Activated CD8-positive, alpha-beta memory T cell treated with anti-CD3 and anti-CD28 coated beads for 1 hour (primary cell): ENCODE results near the gene DDX56.
"Not testable (repeated sequence)": the region's sequence is repeated elsewhere in the genome, so short reads cannot be mapped to it uniquely, and the experiment has no call there.

Experiments used
- DNase-seq, 2 donors: peaks; one replicate each; pipeline ENCODE4 v3.0.0-alpha.2; 2020; ENCODE audit warnings: low read depth in 1 of 2; ENCODE audit errors: extremely low read depth in 1 of 2

Gene DDX56

GRCh38 chr7:44565097-44565794 is 8.5 kb downstream of the DDX56 start:
- peak; percentile 19 to 45 for DNase-seq

- no peak for DNase-seq
Measured at GRCh38 chr7:44564606-44565005, 9.1 kb downstream of the DDX56 start.

GRCh38 chr7:44563171-44563679 is 10.5 kb downstream of the DDX56 start:
- DNase-seq: no peak

DNA sequence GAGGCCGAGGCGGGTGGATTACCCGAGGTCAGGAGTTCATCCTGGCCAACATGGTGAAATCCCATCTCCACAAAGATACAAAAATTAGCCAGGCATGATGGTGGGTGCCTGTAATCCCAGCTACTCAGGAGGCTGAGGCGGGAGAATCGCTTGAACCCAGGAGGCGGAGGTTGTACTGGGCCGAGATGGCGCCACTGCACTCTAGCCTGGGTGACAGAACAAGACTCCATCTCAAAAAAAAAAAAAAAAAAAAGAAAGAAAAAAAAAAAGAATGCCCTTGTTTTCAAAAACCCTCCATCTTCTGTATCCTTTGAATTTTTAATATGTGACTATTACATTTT is 11.1 kb downstream of the DDX56 start:
- not testable (repeated sequence) for DNase-seq

DNA sequence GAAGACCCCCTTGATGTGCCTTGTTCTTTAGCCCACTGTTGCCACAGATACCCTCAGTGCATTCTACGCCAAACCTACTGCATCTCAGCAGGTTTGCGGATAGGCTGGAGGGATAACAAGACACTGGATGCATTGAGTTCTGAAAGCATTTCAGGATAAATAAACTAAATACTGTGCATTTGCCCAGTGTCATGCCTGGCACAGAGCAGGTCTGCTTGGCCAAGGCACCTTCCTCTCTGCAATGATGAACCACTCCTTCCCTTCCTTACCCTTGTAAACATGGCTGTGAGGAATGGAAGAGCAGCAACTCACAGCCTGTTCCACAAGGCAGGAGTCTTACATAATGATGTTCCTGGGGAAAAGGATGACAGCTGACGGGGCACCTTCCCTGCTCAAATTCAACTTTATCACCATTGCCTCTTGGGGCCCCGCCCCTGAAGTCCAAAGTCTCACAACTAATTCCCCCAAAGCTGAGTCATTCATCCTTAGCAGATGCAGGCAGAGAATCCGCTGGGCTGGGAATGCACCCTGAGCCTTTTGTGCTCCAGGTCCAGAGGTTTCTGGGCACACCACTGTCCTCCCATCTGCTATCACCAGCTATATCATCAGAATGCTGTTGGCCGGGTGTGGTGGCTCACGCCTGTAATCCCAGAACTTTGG is 11.6 kb downstream of the DDX56 start:
- no peak for DNase-seq

DNA sequence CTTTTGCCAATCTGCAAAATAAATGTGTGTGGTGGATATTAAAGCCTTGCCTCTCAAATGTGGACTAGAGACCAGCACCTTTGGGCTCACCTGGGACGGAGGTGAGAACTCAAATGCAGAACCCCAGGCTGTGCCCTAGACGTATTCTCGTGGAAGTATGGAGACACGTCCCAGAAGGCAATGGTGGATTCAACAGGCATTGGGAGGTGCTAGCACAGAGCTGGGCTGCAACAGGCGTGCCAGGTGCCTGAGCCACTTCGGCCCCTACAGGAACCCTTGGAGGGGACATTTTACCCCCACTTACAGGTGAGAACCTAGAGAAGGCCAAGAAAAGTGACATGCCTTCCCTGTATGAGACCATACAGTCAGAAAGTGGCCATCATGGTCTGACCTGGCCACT is 12.2 kb downstream of the DDX56 start:
- no peak for DNase-seq

DNA sequence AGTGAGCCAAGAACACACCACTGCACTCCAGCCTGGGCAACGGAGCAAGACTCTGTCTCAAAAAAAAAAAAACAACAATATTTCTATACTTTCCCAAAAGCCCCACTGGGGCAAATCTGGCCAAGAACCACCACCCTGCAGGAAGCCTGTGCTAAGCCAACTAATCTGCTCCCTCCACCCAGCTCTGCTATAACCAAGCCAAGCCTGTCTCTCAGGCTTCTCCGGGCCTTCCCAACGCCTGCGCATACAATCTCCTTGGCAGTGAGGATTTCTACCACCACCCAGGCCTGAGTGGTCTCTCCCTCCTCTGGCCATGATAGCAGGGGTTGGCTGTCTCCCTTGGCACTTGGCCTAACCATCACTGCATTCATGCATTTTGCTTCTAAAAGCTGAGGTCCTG is 14.2 kb downstream of the DDX56 start:
- no peak for DNase-seq

DNA sequence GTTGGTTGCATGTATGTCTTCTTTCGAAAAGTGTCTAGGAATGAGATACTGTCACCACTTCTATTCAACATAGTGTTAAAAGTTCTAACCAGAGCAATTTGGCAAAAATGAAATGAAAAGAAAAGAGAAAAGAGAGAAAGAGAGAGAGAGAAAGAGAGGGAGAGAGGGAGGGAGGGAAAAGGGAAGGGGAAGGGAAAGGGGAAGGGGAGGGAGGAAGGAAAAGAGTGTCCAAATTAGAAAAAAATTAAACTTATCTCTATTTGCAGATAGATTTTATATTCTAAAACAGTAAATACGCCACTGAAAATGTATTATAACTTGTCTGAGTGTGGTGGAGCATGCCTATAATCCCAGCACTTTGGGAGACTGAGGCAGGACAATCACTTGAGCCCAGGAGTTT is 16.2 kb downstream of the DDX56 start:
- DNase-seq: no peak

GRCh38 chr7:44555350-44555749 is 18.4 kb downstream of the DDX56 start:
- no peak for DNase-seq

DNA sequence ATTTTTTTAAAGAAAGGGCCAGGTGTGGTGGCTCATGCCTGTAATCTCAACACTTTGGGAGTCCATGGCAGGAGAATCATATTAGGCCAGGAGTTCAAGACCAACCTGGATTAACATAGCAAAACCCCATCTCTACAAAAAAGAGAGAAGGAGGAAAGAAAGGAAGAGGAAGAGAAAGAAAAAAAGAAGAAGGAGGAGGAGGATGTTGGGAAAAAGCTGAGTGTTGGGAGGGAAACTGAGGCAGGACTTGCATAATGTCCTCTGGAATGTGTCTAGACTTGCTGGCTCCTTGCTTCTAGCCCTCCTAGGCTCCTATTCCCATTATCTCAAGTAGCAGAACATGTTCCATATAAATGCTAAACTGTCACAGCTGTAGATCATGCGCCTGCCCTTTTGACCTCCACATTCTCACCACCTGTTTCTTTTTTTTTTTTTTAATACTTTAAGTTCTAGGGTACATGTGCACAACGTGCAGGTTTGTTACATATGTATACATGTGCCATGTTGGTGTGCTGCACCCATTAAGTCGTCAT is 21.2 kb downstream of the DDX56 start:
- DNase-seq: not testable (repeated sequence)

DNA sequence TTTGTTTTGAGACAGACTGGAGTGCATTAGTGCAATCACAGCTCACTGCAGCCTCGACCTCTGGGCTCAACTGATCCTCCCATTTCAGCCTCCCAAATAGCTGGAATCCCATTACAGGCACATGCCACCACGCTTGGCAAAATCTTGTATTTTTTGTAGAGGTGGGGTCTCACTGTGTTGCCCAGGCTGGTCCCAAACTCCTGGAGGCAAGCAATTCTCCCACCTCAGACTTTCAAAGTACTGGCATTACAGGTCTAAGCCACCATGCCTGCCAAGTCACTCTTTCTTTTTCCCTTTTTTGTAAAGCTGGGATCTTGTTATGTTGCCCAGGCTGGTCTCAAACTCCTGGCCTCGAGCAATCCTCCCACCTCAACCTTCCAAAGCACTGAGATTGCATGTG is 24.3 kb downstream of the DDX56 start:
- DNase-seq: no peak

- no peak for DNase-seq
Measured at GRCh38 chr7:44548893-44549292, 24.8 kb downstream of the DDX56 start.

DNA sequence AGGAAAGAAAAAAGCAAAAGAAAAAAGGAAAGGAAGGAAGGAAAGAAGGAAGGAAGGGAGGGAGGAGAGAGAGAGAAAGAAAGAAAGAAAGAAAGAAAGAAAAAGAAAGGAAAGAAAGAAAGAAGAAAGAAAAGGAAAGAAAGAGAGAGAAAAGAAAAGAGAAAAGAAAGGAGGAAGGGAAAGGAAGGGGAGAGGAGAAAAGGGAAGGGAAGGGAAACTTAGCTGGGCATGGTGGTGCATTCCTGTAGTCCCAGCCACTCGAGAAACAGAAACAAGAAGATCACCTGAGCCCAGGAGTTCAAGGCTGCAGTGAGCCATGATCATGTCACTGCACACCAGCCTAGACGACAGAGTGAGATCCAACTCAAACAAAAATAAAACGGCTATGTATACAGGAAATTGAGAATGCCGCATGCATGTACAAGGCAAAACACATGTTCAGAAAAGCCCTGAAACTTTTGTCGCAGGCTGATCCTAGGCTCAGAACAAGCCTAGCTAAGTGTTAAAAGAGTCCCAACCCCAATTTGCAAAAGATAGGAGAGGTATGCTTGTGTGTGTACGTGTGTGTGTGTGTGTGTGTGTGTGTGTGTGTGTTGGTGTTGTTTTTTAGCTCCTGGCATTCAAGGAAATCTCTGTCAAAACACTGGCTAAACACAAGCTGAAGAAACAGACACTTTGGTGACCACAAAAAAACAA is 26.0 kb downstream of the DDX56 start:
- DNase-seq: no peak

DNA sequence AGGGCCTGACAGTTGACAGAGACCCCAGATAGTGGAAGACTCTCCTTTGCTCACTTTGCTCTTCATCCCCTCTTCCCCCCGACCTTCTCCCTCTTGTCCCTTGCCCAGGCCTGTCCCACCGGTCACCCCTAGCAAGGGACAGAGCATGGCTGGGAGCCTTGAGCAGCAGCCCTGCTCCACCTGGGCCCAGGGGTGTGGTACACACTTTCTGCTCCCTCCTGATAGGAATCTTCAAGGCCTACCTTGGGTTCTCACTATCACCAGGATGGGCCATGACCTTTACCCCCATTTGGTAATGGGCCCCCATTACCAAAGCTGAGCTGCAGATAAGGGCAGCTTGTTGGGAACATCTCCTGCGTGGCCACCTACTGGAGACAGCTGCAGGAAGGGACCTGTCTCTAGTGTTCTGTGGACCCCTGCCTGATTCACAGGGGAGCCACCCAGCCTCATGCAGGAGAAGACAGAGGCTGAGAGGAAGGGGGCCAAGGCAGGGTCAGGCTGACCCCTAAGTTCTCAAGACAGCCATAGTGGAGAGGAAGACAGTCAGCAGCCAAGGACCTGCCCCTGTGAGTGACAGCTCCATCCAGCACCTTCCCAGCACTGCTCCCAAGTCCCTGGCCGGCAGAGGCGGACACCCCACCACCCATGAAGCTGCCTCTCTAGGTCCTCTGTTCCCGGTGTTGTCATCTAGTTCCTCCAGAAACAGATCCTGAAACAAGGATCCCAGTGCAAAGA is 31.7 kb downstream of the DDX56 start:
- no peak for DNase-seq

DNA sequence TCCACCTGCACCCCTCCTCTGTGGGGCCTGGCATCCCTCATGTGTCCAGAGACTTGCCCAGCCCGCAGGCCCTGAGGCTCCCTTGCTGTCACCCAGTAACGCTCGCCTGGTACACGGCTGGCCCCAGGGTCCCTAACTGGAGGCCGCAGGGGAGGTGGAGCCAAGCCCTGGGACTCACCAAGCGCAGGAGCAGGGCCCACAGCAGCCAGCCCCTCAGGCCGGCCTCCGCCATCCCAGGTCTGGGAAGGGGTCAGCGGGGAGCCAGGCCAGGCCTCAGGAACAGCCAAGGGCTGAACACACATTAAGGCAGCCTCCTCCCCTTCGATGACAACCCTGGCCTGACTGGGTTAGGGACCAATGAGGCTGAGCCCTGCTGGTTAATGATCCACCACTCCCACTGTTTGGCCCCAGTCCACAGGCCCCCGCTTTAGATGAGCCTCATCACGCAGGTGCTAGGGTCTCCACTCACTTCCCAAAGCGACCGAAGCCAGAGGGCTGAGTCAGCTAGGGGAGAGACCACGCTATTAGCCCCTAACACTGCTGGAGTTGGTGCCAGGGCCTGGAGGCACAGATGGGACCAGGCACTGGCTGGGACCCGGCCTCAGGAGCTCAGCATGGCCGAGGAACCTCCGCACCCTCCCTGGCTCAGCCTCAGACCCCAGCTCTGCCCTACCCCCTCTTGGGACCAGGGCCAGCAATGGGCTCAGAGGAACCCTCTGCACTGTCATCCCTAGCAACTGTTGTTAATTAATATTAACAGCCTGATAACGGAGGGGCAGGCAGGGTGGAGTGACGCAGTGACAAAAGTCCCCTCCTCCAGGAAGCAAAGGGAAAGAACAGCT is 32.5 kb downstream of the DDX56 start, which contains the start of gene NPC1L1:
NPC1L1 (minus strand) TSS at position 303 of the 842 bp plus-strand sequence; CDS start at position 232, 71 bp downstream.
- DNase-seq: no peak

DNA sequence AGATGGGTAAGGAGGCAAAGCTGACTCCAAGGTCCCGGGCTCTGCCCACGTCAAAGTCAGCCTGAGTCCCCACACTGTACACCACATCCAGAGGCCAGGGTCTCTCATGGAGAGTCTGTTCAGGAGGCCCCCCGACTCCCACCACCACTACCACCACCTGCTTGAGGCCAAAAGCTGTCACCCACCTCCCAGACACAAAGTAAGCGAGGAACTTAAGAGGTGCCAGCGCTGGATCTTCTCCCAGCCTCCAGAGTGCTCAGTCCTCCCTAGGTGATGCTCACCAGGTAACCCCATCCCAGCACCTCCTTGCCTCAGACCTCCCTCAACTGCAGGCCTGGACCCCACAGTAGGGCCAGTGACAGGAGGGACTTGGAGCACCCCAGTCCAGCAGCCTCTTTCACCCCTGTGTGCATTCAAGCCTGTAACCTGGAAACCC is 33.1 kb downstream of the DDX56 start:
- DNase-seq: no peak

- DNase-seq: no peak
Measured at GRCh38 chr7:44539669-44540506, 33.8 kb downstream of the DDX56 start.

- no peak for DNase-seq
Measured at GRCh38 chr7:44538798-44539668, 34.7 kb downstream of the DDX56 start.
